GM18505 (cell line): ENCODE measurements around the gene SSBP1.

ENCODE experiments used
- ATAC-seq: cut with Tn5 transposase; IDR thresholded peaks from one replicate; pipeline ENCODE4 v1.9.1; 2021; ENCODE audit not compliant: unreplicated experiment
- POLR2A ChIP-seq: IDR thresholded peaks from 4 replicates; pipeline ENCODE4 v1.6.1; 2011; ENCODE audit warnings: borderline replicate concordance; ENCODE audit not compliant: insufficient read depth, insufficient read length; ENCODE audit errors: extremely low read depth

The SSBP1 gene

GRCh38 chr7:141702047-141702567 lies 36.1 kb upstream of the SSBP1 start, which contains the start of gene DENND11:
DENND11 (minus strand) TSS chr7:141702166; CDS start chr7:141702153, 13 bp downstream.
- ATAC-seq: peak; percentile 81
- no peak for TF ChIP-seq POLR2A

DNA sequence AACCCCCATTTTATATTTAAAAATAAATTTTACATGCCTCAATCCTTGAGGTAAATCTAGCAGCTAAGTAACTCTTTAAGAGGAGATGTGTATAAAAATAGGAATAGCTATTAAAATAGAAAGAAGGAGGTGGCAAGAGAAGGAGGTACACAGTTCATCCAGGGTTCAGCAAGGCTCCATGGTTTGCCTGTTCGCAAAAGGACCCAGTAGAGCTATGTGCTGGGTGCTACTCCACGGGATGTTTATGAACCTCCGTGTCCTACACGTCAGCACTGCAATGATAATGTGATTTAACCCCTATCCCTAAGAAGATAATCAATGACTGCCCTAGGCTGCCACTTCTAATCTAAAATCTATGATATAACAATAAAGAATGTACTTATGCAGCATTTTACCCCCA lies 35.3 kb upstream of the SSBP1 start:
- ATAC-seq: no peak
- TF ChIP-seq POLR2A: no peak

DNA sequence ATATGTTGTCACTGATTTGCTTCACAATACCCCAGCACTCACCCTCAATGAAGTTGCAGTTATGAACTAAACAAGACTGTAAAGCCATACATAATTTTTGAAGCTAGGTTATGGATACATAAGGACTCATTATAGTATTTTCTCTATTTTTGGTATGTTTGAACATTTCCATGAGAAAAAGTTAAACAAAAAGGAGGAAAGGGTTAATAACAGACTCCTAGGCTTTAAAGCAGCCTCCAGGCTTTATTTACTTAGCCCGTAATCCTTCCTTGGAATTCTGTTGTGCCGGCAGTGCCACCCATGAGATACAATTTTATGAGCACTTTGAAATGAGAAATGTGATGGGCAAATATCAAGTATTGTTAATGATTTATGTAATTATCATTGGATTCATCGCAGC lies 34.0 kb upstream of the SSBP1 start:
- TF ChIP-seq POLR2A: no peak

GRCh38 chr7:141704741-141705140 lies 33.4 kb upstream of the SSBP1 start:
- no peak for TF ChIP-seq POLR2A

More for the DNA sequence above, 34.0 kb upstream of the SSBP1 start:
- ATAC-seq: no peak

GRCh38 chr7:141706239-141707064 lies 31.7 kb upstream of the SSBP1 start:
- no peak for ATAC-seq
- TF ChIP-seq POLR2A: no peak

More at GRCh38 chr7:141704741-141705140, 33.4 kb upstream of the SSBP1 start:
- ATAC-seq: no peak

GRCh38 chr7:141708351-141708750 lies 29.8 kb upstream of the SSBP1 start, which contains the start of gene WEE2:
WEE2 (plus strand) TSS chr7:141708353; CDS start chr7:141708759, 406 bp downstream.
- TF ChIP-seq POLR2A: no peak
- ATAC-seq: no peak

DNA sequence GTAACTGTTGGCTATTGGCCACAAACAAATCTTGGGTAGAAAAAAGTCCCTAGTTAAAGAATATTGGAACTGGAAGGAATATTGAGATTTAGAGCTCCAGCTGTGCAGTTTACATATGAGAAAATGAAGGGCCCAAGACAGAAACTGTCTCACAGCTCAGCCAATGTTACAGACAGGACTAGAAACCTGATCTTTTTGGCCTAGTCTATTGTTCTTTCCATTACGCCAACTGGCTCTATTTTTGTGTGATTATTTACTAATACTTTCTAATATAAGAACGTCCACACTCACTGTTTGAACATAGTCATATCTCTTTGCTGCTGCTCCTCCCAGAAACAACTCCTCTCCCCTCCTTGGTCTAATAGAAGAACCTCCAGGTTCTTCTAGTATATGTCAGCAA lies 28.8 kb upstream of the SSBP1 start:
- ATAC-seq: no peak
- no peak for TF ChIP-seq POLR2A

- TF ChIP-seq POLR2A: no peak
- ATAC-seq: no peak
Observed at GRCh38 chr7:141709749-141710148, 28.4 kb upstream of the SSBP1 start.

DNA sequence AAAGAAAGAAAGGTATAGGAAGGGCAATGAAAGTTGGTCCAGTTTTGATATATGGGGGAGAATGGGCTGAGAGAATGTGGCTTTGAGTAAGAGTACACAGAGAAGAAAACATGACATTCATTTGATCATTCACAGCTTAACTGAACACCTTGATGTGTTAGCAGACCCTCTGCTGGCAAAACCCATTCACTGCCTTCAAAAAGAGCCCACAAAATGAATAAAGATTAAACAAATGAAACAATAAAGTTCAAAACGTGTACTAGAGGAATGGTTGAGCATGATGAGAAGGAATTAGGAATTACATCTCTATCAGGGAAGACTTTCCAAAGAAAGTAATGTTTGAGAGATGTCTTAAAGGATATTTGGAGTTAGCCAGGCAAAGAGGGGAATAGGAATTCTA lies 27.9 kb upstream of the SSBP1 start:
- TF ChIP-seq POLR2A: no peak
- ATAC-seq: no peak

- no peak for ATAC-seq
- TF ChIP-seq POLR2A: no peak
Observed at GRCh38 chr7:141712603-141713255, 25.4 kb upstream of the SSBP1 start.

- no peak for ATAC-seq
- no peak for TF ChIP-seq POLR2A
Observed at GRCh38 chr7:141713890-141714289, 24.3 kb upstream of the SSBP1 start.

DNA sequence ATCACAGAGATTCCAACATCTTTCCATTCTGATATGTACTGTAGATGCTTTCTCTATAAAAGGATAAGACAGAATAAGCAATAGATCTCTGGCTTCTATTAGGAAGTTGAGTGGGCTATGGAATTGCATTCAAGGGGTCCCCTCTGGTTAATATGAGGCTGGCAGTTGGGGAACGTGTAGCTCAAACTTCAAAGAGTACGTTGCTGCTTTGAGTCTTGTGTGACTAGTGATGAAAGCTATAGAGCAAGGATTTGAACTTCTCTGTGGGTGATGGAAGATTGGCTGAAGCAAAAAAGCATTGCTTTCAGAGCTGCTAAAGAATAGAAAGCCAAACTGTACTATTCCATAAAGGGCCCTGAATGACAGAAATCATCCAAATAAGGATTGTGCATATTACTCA lies 23.6 kb upstream of the SSBP1 start:
- no peak for ATAC-seq
- no peak for TF ChIP-seq POLR2A

GRCh38 chr7:141715018-141715417 lies 23.1 kb upstream of the SSBP1 start:
- TF ChIP-seq POLR2A: no peak

More at GRCh38 chr7:141715018-141715417, 23.1 kb upstream of the SSBP1 start:
- ATAC-seq: no peak
